Measurements from ENCODE around the gene IFITM5. TPM values are rescaled to one million over a fixed set of nuclear protein-coding genes. Genes with fewer than 3 reads are reported as not detected.
"Not testable (repeated sequence)": the region's sequence is repeated elsewhere in the genome, so short reads cannot be mapped to it uniquely, and the experiment has no call there.

Gene IFITM5
- total and polyA plus RNA-seq, 2 donors from 2014 or later, result not detected

- H3K9ac ChIP-seq (ENCODE audit: low read length in 3 of 3), result peak overlapping the region in 1 of 3 donors; percentile 51
- intact Hi-C loops (cut with DNase I), result no loop called here
- H3K4me3 ChIP-seq (ENCODE audit: low read length in 3 of 3), result peak overlapping the region in 1 of 3 donors; percentile 33
- TF ChIP-seq CTCF (IDR thresholded peaks at IDR 0.05; ENCODE audit: borderline replicate concordance, extremely low read depth, insufficient read depth), result no peak
- DNase-seq, result peak in 1 of 5 donors; percentile 71
- FAIRE-seq, result no peak
- peak overlapping the region; percentile 34 to 80 for H3K27ac ChIP-seq (ENCODE audit: low read depth in 2 of 2, low read length in 2 of 2)
- H3K4me1 ChIP-seq (ENCODE audit: control insufficient read depth in 2 of 3, insufficient read depth in 2 of 3, low read depth in 1 of 3, low read length in 3 of 3), result peaks cover 3 to 23% (median 7%) of the 10 kb centered on the region in 3 donors
- H3K9me3 ChIP-seq (ENCODE audit: control insufficient read depth in 2 of 3, insufficient read depth in 1 of 3, low read length in 3 of 3), result no peaks in the 10 kb centered on the region
- peaks cover 4% of the 10 kb centered on the region for H3K27me3 ChIP-seq (ENCODE audit: control insufficient read depth, insufficient read depth, low read length)
- no peaks in the 10 kb centered on the region for H3K36me3 ChIP-seq (ENCODE audit: control insufficient read depth in 2 of 3, insufficient read depth in 3 of 3, low read length in 3 of 3)
Observed at GRCh38 chr11:312092-312816, 12.9 kb upstream of the IFITM5 start.

GRCh38 chr11:311013-311748 lies 11.9 kb upstream of the IFITM5 start:
- H3K4me1 ChIP-seq (ENCODE audit: control insufficient read depth in 2 of 3, insufficient read depth in 2 of 3, low read depth in 1 of 3, low read length in 3 of 3), result peaks cover 3 to 30% (median 7%) of the 10 kb centered on the region in 3 donors
- DNase-seq; H3K4me3 ChIP-seq (ENCODE audit: low read length in 3 of 3); FAIRE-seq; H3K36me3 ChIP-seq (ENCODE audit: control insufficient read depth in 2 of 3, insufficient read depth in 3 of 3, low read length in 3 of 3); H3K9me3 ChIP-seq (ENCODE audit: control insufficient read depth in 2 of 3, insufficient read depth in 1 of 3, low read length in 3 of 3); intact Hi-C loops (cut with DNase I); H3K27me3 ChIP-seq (ENCODE audit: control insufficient read depth, insufficient read depth, low read length): not testable (repeated sequence)
- H3K27ac ChIP-seq (ENCODE audit: low read depth in 2 of 2, low read length in 2 of 2), result peak overlapping the region in 1 of 2 donors; percentile 34
- H3K9ac ChIP-seq (ENCODE audit: low read length in 3 of 3), result peak overlapping the region in 1 of 3 donors; percentile 51

GRCh38 chr11:309979-310572 lies 10.8 kb upstream of the IFITM5 start:
- H3K9ac ChIP-seq (ENCODE audit: low read length in 3 of 3), result peak overlapping the region; percentile 26 to 98 (median 81)
- intact Hi-C loops (cut with DNase I), result loop anchor here (10.0 kb wide), 1 partner anchor 45 kb away; no protein-coding TSS in a partner anchor
- DNase-seq, result peak in 1 of 5 donors; percentile 51

GRCh38 chr11:308740-309665 lies 9.7 kb upstream of the IFITM5 start:
- not testable (repeated sequence) for H3K9me3 ChIP-seq (ENCODE audit: control insufficient read depth in 2 of 3, insufficient read depth in 1 of 3, low read length in 3 of 3); H3K36me3 ChIP-seq (ENCODE audit: control insufficient read depth in 2 of 3, insufficient read depth in 3 of 3, low read length in 3 of 3); FAIRE-seq; H3K27me3 ChIP-seq (ENCODE audit: control insufficient read depth, insufficient read depth, low read length)
- Histone ChIP-seq H3K4me3 (ENCODE audit: low read length in 3 of 3) (peak overlapping the region; percentile 50 to 89 (median 83)), H3K27ac (ENCODE audit: low read depth in 2 of 2, low read length in 2 of 2) (peak overlapping the region; percentile 83 to 98), H3K9ac (ENCODE audit: low read length in 3 of 3) (peak overlapping the region; percentile 26 to 98 (median 67)), H3K4me1 (ENCODE audit: control insufficient read depth in 2 of 3, insufficient read depth in 2 of 3, low read depth in 1 of 3, low read length in 3 of 3) (peaks cover 2 to 23% (median 7%) of the 10 kb centered on the region in 3 donors)
- intact Hi-C loops (cut with DNase I), result loop anchor here (10.0 kb wide), 1 partner anchor 46 kb away; no protein-coding TSS in a partner anchor
- peak in 1 of 5 donors; percentile 34 for DNase-seq

More at GRCh38 chr11:309979-310572, 10.8 kb upstream of the IFITM5 start:
- H3K36me3 ChIP-seq (ENCODE audit: control insufficient read depth in 2 of 3, insufficient read depth in 3 of 3, low read length in 3 of 3); H3K9me3 ChIP-seq (ENCODE audit: control insufficient read depth in 2 of 3, insufficient read depth in 1 of 3, low read length in 3 of 3); FAIRE-seq; H3K27me3 ChIP-seq (ENCODE audit: control insufficient read depth, insufficient read depth, low read length): not testable (repeated sequence)
- Histone ChIP-seq H3K27ac (ENCODE audit: low read depth in 2 of 2, low read length in 2 of 2) (peak overlapping the region; percentile 83 to 98), H3K4me3 (ENCODE audit: low read length in 3 of 3) (peak overlapping the region; percentile 50 to 89 (median 83)), H3K4me1 (ENCODE audit: control insufficient read depth in 2 of 3, insufficient read depth in 2 of 3, low read depth in 1 of 3, low read length in 3 of 3) (peaks cover 3 to 27% (median 7%) of the 10 kb centered on the region in 3 donors)

- peak within 1 kb of the TSS; percentile 91 to 98 (median 93) for H3K9ac ChIP-seq (ENCODE audit: low read length in 3 of 3)
- H3K4me3 ChIP-seq (ENCODE audit: low read length in 3 of 3), result peak within 1 kb of the TSS; percentile 88 to 97 (median 89)
- DNase-seq, result peak; percentile 89 to 96 (median 92)
- H3K9me3 ChIP-seq (ENCODE audit: control insufficient read depth in 2 of 3, insufficient read depth in 1 of 3, low read length in 3 of 3); H3K27me3 ChIP-seq (ENCODE audit: control insufficient read depth, insufficient read depth, low read length); FAIRE-seq; H3K36me3 ChIP-seq (ENCODE audit: control insufficient read depth in 2 of 3, insufficient read depth in 3 of 3, low read length in 3 of 3): not testable (repeated sequence)
- peaks cover 0 to 17% (median under 1%) of the 10 kb centered on the region in 3 donors for H3K4me1 ChIP-seq (ENCODE audit: control insufficient read depth in 2 of 3, insufficient read depth in 2 of 3, low read depth in 1 of 3, low read length in 3 of 3)
- peak within 1 kb of the TSS; percentile 95 to 98 for H3K27ac ChIP-seq (ENCODE audit: low read depth in 2 of 2, low read length in 2 of 2)
- intact Hi-C loops (cut with DNase I), result loop anchor here (10.0 kb wide), 1 partner anchor 47 kb away; no protein-coding TSS in a partner anchor
Observed at GRCh38 chr11:307766-308708, 8.7 kb upstream of the IFITM5 start, which contains the start of gene IFITM2. TSS of gene IFITM2 (plus strand) at chr11:307816. CDS start at chr11:308193, 377 bp downstream.
